HG03469 (cell line): ENCODE measurements around the gene MALSU1.

Source experiments
- ATAC-seq: cut with Tn5 transposase; IDR thresholded peaks from one replicate; pipeline ENCODE4 v1.9.1; 2021; ENCODE audit warnings: mild to moderate bottlenecking, moderate library complexity, moderate number of reproducible peaks; ENCODE audit not compliant: unreplicated experiment

Gene MALSU1

GRCh38 chr7:23357190-23358093, 58.3 kb downstream of the MALSU1 start:
- ATAC-seq, result no peak

GRCh38 chr7:23358152-23358674, 59.1 kb downstream of the MALSU1 start:
- ATAC-seq, result no peak
